RWPE2 (cell line): ENCODE measurements around the gene TRAK2.

Experiments used
- ATAC-seq: fragments of 200-7000 bp; cut with Tn5 transposase; 3 replicates; pipeline ENCODE4 v1.9.1; 2021; ENCODE audit warnings: low read depth
- DNase-seq: peaks from one replicate; pipeline ENCODE4 v3.0.0-alpha.2; 2020; ENCODE audit warnings: low spot score
- H3K27ac ChIP-seq: fragments of 450-650 bp; 2 replicates; pipeline ENCODE4 v1.5.1; 2017; ENCODE audit warnings: mild to moderate bottlenecking; ENCODE audit not compliant: poor library complexity, severe bottlenecking
- H3K27me3 ChIP-seq: fragments of 250-450 bp; sonication (Bioruptor Pico); 2 replicates; pipeline ENCODE4 v1.5.1; 2021; ENCODE audit warnings: mild to moderate bottlenecking, moderate library complexity; ENCODE audit not compliant: insufficient read depth, poor library complexity, severe bottlenecking
- H3K36me3 ChIP-seq: fragments of 250-450 bp; sonication (Bioruptor Pico); 2 replicates; pipeline ENCODE4 v1.5.1; 2020; ENCODE audit warnings: low read depth, mild to moderate bottlenecking, moderate library complexity
- H3K4me1 ChIP-seq: fragments of 250-450 bp; sonication (Bioruptor Pico); 2 replicates; pipeline ENCODE4 v1.5.1; 2021; ENCODE audit warnings: mild to moderate bottlenecking, moderate library complexity; ENCODE audit not compliant: insufficient read depth, poor library complexity, severe bottlenecking
- H3K4me3 ChIP-seq: fragments of 250-450 bp; sonication (Bioruptor Pico); 2 replicates; pipeline ENCODE4 v1.5.1; 2021; ENCODE audit warnings: mild to moderate bottlenecking, moderate library complexity; ENCODE audit not compliant: severe bottlenecking
- H3K9me3 ChIP-seq: fragments of 250-450 bp; sonication (Bioruptor Pico); 2 replicates; pipeline ENCODE4 v1.5.1; 2021; ENCODE audit warnings: mild to moderate bottlenecking, moderate library complexity; ENCODE audit not compliant: severe bottlenecking
- TF ChIP-seq, protein P1 (sequence below): fragments of 450-650 bp; IDR thresholded peaks from one replicate; pipeline ENCODE4 v1.5.1; 2017; ENCODE audit warnings: mild to moderate bottlenecking, moderate library complexity; ENCODE audit not compliant: poor library complexity, severe bottlenecking

TRAK2 gene

DNA sequence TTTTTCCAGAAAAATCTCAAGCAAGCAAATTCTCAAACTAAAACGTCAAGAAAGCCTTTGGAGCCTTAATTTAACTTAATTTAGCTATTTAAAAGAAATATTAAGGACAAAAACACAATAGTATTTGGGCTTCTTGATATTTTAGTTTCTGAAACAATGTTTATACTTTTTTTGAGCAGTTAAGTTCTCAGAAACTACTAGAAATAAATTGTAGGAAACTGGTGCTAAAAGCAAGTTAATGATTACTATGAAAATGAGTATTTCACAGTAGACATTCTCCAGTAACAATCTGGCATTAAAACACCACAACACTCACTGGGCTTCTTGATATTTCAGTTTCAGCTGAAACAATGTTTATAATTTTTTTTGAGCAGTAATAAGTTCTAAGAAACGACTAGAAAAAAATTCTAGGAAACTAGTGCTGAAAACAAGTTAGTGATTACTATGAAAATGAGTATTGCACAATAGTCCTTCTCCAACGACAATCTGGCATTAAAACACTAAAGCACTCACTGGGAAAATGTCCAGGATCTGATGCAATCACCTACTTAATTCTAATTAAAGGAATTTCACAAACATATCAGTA is 45.1 kb downstream of the TRAK2 start:
- Histone ChIP-seq H3K27ac (peak overlapping the region; percentile 11), H3K4me1 (peaks cover 24% of the 10 kb centered on the region), H3K9me3 (no peaks in the 10 kb centered on the region), H3K36me3 (peaks cover 10% of the 10 kb centered on the region), H3K4me3 (no peak overlapping the region), H3K27me3 (no peaks in the 10 kb centered on the region)
- ATAC-seq: no peak
- TF ChIP-seq, protein P1, sequence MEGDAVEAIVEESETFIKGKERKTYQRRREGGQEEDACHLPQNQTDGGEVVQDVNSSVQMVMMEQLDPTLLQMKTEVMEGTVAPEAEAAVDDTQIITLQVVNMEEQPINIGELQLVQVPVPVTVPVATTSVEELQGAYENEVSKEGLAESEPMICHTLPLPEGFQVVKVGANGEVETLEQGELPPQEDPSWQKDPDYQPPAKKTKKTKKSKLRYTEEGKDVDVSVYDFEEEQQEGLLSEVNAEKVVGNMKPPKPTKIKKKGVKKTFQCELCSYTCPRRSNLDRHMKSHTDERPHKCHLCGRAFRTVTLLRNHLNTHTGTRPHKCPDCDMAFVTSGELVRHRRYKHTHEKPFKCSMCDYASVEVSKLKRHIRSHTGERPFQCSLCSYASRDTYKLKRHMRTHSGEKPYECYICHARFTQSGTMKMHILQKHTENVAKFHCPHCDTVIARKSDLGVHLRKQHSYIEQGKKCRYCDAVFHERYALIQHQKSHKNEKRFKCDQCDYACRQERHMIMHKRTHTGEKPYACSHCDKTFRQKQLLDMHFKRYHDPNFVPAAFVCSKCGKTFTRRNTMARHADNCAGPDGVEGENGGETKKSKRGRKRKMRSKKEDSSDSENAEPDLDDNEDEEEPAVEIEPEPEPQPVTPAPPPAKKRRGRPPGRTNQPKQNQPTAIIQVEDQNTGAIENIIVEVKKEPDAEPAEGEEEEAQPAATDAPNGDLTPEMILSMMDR: no peak
- DNase-seq: no peak

DNA sequence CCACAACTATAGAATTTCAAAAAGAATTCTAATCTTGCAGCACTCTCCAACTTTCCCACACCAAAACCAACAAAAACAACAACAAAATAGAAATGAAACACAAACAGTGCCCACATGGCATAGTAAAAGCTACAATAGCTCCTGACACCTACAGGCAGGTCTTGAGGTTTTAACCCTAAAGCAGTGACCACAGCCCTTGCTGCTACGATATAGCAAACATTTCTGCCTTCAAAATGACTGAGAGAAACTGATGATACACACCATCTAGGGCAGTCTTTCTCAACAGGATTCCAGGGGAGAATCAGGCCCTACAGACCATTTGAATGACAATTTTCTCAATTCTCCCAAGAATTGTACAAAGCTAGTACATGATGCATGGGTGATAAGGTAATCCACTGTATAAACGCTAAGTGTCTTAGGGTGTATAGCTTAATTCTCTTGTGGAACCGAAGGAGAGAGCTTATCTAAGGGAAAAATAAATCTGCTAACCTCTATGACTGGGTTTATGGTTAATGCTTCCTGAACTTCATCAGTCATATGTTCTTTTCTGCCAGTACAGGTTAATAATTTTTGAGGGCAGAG is 46.5 kb downstream of the TRAK2 start:
- TF ChIP-seq, protein P1: no peak
- Histone ChIP-seq H3K27me3 (no peaks in the 10 kb centered on the region), H3K27ac (no peak overlapping the region), H3K4me3 (no peak overlapping the region), H3K36me3 (peaks cover 10% of the 10 kb centered on the region), H3K9me3 (no peaks in the 10 kb centered on the region), H3K4me1 (peaks cover 24% of the 10 kb centered on the region)
- no peak for DNase-seq
- no peak for ATAC-seq

DNA sequence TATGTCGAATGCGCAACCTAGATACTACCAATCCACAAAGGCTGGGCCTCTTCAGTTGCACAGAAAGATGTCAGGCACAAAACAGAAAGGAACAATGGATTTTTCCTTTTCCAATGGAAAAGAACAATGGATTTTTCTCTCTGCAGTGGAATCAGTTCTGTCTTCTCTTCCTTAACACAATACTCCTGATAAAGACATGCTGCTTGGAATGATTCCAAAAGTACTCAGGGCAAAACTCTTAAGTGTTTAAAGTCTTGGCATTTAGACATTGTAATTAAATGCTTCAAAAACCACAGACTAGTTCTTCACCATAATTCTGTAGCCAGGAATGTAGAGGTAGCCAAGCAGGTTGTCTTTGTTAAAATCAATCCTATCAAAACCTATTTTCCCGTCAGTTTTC is 47.4 kb downstream of the TRAK2 start:
- DNase-seq (no peak), ATAC-seq (peak; percentile 45; the same call in 1 of the 3 replicates)
- TF ChIP-seq, protein P1: no peak
- Histone ChIP-seq H3K27ac (no peak overlapping the region), H3K9me3 (no peaks in the 10 kb centered on the region), H3K27me3 (no peaks in the 10 kb centered on the region), H3K4me1 (peaks cover 24% of the 10 kb centered on the region), H3K4me3 (no peak overlapping the region), H3K36me3 (peaks cover 16% of the 10 kb centered on the region)

DNA sequence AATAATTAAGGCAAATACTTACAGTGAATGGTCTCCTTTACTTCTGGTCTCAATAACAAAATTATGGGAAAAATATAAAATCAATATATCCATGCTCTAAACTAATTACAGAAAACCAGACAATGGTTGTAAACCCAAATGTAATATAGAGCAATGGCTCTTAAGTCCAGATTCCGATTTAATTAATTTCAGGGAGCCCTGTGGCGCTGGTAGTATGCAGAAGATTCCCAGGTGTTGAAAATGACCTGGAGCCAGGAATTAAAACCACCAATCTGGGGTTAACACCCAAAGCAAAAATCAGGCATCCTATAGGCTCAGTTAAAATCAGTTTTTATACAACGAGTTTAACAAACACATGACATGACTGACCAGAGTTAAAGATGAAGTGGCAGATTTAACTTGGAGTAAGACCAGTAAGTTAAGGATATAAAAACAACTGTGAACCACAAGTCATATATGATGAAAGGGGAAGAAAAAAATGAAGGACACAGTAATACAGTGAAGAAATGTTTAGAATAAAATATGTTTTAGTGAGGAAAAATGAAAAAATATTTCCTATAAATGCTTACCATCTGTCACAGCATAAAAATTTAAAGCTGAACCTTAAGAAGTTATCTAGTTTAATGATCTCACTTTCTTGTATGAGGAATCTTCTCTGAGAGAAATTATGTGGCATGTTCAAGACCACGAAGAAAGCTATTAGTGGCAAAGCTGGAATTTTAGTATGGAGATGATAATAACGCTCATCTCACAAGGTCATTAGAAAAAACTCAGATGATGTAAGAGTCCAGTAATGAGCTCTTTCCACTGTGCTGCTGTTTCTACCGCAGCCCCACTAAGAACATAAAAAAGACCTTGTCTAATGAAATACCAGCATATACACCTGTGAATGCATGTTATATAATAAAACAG is 48.4 kb downstream of the TRAK2 start:
- no peak for ATAC-seq

More for the DNA sequence above, 48.4 kb downstream of the TRAK2 start:
- Histone ChIP-seq H3K9me3 (no peaks in the 10 kb centered on the region), H3K36me3 (peaks cover 23% of the 10 kb centered on the region), H3K27ac (no peak overlapping the region), H3K27me3 (no peaks in the 10 kb centered on the region), H3K4me3 (no peak overlapping the region), H3K4me1 (peaks cover 24% of the 10 kb centered on the region)
- DNase-seq: no peak
- TF ChIP-seq, protein P1: no peak
